ENCODE measurements around the gene CEACAM1.
"Not testable (repeated sequence)": the region's sequence is repeated elsewhere in the genome, so short reads cannot be mapped to it uniquely, and the experiment has no call there.

CEACAM1 gene

DNA sequence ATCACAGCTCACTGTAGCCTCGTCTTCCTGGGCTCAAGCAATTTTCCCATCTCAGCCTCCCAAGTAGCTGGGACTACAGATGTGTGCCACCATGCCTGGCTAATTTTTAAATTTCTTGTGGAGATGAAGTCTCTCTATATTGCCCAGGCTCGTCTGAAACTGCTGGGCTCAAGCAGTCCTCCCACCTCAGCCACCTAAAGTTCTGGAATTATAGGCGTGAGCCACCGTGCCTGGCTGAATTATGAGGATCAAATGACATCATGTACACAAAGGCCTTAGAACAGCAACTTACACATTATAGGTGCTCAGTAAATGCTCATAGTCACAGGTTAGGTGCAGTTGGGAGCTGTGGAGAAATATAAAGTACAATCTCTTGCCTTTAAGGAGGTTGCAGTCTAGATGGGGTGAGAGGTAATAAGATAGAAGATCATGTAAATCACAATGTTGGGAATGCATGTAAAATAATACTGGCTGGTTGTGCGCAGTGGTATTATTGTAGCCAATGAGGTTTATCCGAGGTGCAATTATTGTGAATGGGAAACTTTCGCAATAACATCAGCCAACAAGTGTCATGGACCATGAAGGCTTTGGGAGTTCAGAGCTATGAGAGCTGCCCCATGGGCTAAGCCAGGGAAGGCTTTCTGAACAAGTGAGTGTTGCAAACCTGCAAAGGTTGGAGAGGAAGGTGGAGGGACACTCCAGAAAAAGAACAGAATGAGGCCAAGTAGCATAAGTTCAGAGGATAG lies 55.7 kb downstream of the CEACAM1 start:
- no peak for DNase-seq

DNA sequence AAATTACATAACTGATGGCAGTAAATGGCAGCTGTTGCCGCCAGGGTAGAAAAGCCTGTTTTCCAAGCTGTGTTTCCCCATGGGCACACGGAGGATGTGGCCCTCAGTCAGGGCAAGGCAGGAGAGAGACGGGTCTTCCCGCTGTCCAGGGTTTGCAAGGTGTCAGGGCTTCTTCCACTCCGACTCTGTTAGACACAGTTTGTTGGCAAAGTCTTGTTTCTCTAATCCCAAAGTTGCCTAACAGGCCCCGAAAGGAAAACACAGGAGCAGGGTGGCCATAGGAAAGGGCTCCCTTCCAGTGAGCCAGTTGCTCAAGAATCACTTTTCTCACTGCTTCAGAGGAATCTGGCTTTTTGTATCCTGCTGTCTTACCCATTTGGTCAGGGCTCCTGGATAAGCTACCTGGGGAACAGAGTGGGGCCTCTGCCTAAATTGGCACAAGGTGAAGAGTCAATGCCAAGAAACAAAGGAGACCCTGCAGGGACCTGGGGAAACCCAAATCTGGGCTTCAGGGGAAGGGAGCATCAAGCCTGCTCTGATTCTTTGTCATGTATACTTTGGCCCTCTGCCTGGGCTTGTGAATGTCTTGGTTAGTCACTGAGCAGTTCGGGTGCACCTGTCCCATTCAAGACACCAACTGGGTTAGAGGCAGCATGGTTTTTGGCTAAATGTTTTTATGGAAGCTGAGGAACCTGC lies 56.6 kb downstream of the CEACAM1 start:
- no peak for DNase-seq

DNA sequence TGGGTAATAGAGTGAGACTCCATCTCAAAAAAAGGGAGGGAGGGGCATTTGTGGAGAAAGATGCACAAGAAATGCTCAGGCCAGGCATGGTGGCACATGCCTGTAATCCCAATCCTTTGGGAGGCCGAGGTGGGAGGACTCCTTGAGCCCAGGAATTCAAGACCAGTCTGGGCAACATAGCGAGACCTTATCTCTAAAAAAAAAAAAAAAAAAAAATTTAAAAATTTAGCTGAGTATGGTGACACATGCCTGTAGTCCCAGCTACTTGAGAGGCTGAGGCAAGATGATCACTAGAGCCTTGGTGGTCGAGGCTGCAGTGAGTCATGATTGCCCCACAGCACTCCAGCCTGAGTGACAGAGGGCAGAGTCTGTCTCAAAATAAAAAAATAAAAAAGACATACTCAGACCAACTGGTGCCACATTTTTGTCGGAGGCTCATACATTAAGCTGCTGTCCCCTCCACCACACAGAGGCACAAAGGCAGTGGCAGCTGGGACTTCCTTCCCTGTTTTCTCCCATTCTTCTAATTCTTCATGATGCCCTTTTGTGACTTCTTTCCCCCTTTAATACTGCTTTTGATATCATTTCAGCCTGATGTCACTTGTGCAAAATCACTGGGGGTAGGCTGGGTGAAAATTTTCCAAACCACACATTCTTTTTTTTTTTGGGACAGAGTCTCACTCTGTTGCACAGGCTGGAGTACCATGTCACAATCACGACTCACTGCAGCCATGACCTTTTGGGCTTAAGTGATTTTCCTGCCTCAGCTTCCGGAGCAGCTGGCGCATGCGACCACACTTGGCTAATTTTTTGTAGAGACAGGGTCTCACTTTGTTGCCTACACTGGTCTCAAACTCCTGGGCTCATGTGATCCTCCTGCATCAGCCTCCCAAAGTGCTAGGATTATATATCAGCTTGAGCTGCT lies 58.7 kb downstream of the CEACAM1 start:
- DNase-seq = no peak

DNA sequence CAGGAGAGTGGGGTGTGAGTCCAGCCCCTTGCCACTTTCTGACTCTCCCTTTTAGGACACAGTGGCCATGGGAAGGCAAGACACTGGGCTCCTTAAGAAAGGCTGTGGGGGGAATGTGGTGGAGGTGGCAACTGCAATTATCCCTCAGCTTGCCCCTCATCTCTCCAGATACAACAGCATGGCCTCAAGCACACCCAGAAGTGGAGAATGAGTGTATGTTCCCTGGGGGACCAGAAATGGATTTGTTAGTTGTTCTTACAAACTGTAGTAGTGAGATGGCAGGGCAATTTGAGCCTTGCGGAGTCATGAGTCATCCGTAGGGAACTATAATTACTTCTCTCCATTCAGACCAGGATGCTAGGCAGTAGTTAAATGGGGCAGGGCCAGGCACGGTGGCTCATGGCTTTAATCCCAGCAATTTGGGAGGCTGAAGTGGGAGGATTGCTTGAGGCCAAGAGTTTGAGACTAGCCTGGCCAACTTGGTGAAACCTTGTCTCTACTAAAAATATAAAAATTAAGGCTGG lies 59.9 kb downstream of the CEACAM1 start:
- DNase-seq = no peak

DNA sequence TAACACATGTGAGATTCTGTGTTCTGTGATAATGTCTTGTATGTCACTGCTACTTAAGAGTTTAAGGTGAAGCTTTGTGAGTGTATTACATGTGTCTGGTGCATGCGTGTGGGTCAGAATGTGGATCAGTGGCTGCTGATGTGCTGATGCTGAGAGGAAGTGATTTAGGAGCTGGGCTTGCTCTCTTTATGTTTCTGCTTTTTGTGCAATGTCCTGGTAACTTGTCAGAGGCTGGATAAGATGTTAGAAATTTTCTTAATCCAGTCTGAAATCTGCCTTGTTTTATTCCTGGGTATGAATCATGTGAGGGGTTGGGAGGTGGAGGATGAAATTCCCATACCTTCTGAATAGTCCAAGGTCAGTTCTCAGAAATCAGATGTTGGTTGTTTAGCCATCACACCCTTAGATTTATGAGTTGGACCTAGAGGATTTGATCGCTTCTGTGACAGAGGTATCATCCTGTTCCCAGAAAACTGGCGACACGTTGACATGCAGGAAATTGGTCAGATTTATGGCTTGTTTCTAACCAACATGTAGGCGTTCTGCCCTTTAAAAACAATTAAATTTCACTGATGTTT lies 61.0 kb downstream of the CEACAM1 start:
- no peak for DNase-seq

DNA sequence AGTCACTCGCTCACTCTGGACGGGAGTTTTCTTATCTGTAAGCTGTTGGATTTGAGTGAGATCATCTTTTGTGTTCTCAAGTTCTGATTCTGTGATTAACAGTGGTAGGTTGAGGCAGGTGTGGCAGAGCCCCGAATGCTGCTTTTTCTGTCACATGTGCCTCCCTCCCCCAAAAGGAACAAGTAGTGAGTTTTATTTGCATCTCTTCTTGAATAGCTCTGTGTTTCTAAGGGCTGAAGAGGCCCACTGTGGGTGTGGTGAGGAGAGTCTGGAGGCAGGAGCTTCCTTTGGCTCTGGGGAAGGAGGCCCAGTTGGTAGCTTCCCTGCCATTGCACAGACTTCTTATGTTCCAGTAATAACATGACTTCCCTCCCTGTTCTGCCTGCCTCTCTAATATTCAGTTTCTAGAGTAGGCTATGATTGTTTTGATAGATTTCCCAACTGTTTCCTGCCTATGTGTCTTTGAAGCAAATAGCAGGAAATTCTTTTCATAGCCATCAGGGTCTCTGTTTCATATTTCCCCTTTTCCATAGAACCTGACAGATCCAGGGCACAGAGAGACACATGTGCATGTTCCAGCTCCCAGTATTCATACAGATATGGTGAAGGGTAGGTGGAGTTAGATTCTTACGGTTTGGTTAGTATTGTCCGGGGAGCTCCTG lies 61.6 kb downstream of the CEACAM1 start:
- DNase-seq = no peak

DNA sequence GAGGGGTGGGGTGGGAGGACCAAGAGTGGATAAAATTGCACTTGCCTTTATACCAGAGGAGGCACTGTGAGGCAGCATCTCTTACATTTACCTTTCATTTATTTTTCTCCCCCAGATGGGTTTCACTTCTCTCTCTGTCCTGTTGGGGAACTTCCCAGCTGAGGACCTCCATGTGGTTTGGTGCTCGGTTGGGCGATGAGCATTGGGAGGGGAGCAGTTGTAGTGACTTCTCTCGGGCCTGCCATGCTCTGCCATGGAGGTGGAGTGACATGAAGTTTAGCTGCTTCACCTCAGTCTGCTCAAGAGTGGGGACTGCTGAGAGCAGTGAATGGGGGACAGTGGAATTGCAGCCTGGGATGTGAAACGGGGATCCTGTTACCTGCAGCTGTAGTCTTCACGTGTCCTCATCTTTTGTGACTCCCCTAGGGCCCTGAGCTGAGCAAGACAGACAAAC lies 62.4 kb downstream of the CEACAM1 start:
- no peak for DNase-seq

DNA sequence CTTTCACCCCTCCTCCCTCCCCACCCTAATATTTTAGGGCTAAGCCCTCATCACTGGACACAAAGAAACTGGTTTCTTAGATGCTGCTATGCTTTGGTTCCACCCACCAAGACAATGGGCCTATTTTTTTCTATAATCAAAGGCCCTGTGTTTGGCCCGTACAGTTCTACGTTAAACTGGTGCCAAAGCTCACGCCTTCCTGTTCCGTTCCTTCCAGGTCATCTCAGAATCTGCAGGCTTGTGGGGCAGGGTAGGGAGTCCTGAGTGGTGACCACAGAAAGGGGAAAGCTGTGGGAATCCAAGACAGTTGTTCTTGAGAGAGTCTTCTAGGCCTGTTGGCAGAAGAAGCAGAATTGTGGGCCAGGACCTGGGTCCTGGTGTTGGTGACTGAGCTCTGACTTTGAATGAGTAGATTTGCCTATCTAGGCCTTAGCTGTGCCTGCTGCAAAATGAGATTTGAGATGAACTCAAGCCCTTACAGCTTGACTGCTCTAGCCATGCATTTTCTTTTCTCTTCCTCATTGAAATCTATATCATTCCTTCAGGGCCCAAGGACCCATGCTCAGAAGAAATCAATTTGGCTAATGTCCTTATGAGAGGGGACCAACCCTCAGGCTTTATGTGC lies 66.5 kb downstream of the CEACAM1 start:
- DNase-seq = no peak

DNA sequence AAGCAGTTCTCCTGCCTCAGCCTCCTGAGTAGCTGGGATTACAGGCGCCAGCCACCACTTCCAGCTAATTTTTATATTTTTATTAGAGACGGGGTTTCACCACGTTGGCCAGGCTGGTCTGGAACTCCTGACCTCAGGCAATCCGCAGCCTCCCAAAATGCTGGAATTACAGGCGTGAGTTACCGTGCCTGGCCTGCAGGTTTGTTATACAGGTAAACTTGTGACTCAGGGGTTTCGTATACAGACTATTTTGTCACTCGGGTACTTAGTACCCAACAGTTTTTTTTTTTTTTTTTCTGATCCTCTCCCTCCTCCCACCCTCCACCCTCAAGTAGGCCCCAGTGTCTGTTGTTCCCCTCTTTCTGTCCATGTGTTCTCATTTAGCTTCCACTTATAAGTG lies 67.0 kb downstream of the CEACAM1 start:
- DNase-seq = not testable (repeated sequence)

DNA sequence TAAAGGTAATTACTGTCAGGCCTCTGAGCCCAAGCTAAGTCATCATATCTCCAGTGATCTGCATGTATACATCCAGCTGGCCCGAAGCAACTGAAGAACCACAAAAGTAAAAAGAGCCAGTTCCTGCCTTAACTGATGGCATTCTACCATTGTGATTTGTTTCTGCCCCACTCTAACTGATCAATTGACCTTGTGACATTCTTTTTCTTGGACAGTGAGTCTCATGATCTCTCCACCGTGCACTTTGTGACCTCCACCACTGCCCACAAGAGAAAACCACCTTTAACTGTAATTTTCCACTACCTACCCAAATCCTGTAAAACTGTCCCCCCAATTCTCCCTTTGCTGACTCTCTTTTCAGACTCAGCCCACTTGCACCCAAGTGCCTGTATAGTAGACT lies 68.4 kb downstream of the CEACAM1 start:
- DNase-seq = no peak
